Aorta (tissue), 5 donors: ENCODE data around the gene IL26. TPM values are rescaled to one million over a fixed set of nuclear protein-coding genes. Genes with fewer than 3 reads are reported as not detected.

Experiments
- ATAC-seq: fragments of 200-7000 bp; cut with Tn5 transposase; one replicate; pipeline ENCODE4 v1.9.1; 2022; ENCODE audit warnings: moderate library complexity; ENCODE audit not compliant: low FRiP score
- DNase-seq, 2 donors: peaks; one replicate each; pipeline ENCODE4 v3.0.0-alpha.2; 2020
- H3K27ac ChIP-seq, 2 donors: one replicate each; pipeline ENCODE4 v1.5.1; 2013; ENCODE audit warnings: low read length in 2 of 2, mild to moderate bottlenecking in 2 of 2, moderate library complexity in 2 of 2, control low read depth in 1 of 2, inconsistent platforms in 1 of 2, low read depth in 1 of 2
- H3K27me3 ChIP-seq, 2 donors: one replicate each; pipeline ENCODE4 v1.6.1; 2013; ENCODE audit warnings: control low read depth in 1 of 2, low read length in 1 of 2, mild to moderate bottlenecking in 1 of 2, moderate library complexity in 1 of 2; ENCODE audit not compliant: insufficient read depth in 2 of 2, control insufficient read depth in 1 of 2
- H3K36me3 ChIP-seq, 2 donors: one replicate each; pipeline ENCODE4 v1.6.1; 2013; ENCODE audit warnings: control low read depth in 1 of 2, low read length in 1 of 2, mild to moderate bottlenecking in 1 of 2; ENCODE audit not compliant: insufficient read depth in 2 of 2, control insufficient read depth in 1 of 2
- H3K4me1 ChIP-seq, 2 donors: one replicate each; pipeline ENCODE4 v1.6.1; 2013; ENCODE audit warnings: low read length in 2 of 2, control low read depth in 1 of 2, mild to moderate bottlenecking in 1 of 2, moderate library complexity in 1 of 2; ENCODE audit not compliant: insufficient read depth in 2 of 2, control insufficient read depth in 1 of 2
- H3K4me3 ChIP-seq, 2 donors: one replicate each; pipeline ENCODE4 v1.5.1; 2013; ENCODE audit warnings: low read length in 2 of 2, control low read depth in 1 of 2, mild to moderate bottlenecking in 1 of 2
- H3K9me3 ChIP-seq: one replicate; pipeline ENCODE4 v1.6.1; 2013; ENCODE audit warnings: mild to moderate bottlenecking, low read length; ENCODE audit not compliant: control insufficient read depth
- WGBS, 2 donors: extraction: QIAGEN DNeasy Blood & Tissue Kit; methylation state at CpG; one replicate each; pipeline ENCODE4 v1.1.7; 2013; 5-methylcytosine and 5-hydroxymethylcytosine counted together
- intact Hi-C, 2 donors: fragments of 100-400 bp; cut with DNase I; formaldehyde crosslinking; loops; one replicate each; pipeline versions ENCODE4 v1.14.2 to v1.15.0; 2022
- polyA plus RNA-seq, 2 donors: library from polyadenylated mRNA; stranded (reverse); fragments of 200-250 nt; gene quantifications; one replicate each; pipeline ENCODE4 v1.2.3, GENCODE V29; 2013
- total RNA-seq, 2 donors: library from RNA; stranded (reverse); fragmentation: NEBNext Ultra II Directional; extraction: Animal tissue kit (Norgen Biotek cat#: 25700); gene quantifications; one replicate each; pipeline ENCODE4 v1.2.1, GENCODE V29; 2021
- donor health status: healthy with polysubstance abuse.
- donor health status: Bipolar disorder and iron deficiency.
- donor health status: DM: no; HTN: no; CAD: no.
- donor health status: DM: no; HTN: no; CAD: no.
- donor health status: DM: yes; HTN: yes; CAD: no.

The IL26 gene
- total and polyA plus RNA-seq, 4 donors = not detected

DNA sequence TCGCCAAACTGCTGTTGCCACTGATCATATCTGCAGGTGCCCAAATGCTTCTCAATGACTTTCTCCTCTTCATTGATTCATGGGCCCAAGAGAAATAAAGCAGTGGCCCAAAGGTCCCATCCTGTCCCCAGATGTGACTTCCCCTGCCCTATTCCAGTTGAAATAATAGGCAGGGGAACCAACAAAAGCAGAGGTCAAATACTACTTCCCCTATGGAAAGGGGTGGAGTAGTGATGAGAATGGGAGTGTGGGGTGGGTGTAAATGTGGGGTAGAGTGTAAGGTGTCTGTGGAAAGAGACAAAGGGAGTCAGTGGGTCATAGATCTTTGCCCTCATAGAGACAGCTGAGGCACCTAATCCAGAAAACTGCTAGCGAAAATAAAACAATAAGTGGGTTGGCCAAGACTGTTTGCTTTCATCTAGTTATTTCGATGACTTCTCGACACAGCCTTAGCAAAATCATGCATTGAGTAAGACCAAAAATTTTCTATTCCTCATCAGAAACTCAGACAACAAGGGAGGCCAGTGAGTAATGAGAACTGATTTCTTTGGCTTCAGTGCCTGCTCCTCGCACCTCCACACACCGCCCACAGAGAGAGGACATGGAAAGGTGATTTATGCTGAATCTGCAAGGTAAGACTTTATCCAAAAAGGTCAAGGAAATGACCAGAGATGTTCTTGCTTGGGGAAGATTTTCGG lies 38.7 kb upstream of the IL26 start:
- intact Hi-C loops = no loop called here
- WGBS, 2 donors = 89 to 93% methylated on average over 7 of the region's 7 CpGs
- ATAC-seq = no peak
- Histone ChIP-seq H3K27me3 (no peaks in the 10 kb centered on the region), H3K36me3 (no peaks in the 10 kb centered on the region), H3K4me3 (no peak overlapping the region), H3K4me1 (no peaks in the 10 kb centered on the region), H3K27ac (no peak overlapping the region), H3K9me3 (no peaks in the 10 kb centered on the region)
- no peak for DNase-seq

DNA sequence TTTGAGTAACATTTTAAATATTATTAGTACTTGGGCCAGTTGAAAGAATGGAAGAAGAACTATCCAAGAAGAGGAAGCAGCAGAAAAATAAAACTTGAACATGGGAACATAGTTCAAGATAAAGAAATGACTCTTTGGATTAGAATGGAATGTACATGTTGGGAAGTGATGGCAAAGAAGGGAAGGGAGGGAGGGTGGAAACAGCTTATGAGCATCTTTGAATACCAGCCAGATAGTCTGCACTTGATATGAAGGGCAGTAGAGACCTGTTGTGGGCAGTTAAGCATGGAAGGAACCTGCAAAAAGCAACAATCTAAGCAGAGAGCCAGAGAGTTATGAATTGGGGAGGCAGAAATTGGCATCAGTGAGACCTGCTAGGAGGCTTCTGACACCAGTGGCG lies 37.8 kb upstream of the IL26 start:
- Histone ChIP-seq H3K4me1 (no peaks in the 10 kb centered on the region), H3K27me3 (no peaks in the 10 kb centered on the region), H3K9me3 (no peaks in the 10 kb centered on the region), H3K27ac (no peak overlapping the region), H3K36me3 (no peaks in the 10 kb centered on the region), H3K4me3 (no peak overlapping the region)
- intact Hi-C loops = no loop called here
- no peak for ATAC-seq
- DNase-seq = no peak
- WGBS, 2 donors = 17 to 36% methylated on average over 1 of the region's 1 CpG

DNA sequence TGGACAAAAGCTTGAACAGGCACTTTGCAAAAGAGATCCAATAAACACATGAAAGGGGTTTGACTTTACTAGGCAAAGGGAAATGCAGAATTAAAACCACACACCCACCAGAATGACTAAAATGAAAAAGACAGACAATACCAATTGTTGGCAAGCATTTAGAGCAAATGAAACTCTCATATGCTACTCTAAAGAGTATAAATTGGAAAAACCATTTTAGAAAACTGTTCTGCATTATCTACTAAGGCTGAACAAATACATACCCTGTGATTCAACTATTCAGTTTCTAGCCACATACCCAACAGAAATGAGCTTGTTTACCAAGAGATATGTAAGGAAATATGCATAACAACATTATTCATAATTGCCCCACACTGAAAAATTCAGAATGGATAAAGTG lies 36.3 kb upstream of the IL26 start:
- H3K36me3 ChIP-seq = no peaks in the 10 kb centered on the region
- H3K27me3 ChIP-seq = no peaks in the 10 kb centered on the region
- no peak overlapping the region for H3K27ac ChIP-seq
- H3K4me3 ChIP-seq = no peak overlapping the region
- H3K9me3 ChIP-seq = no peaks in the 10 kb centered on the region
- H3K4me1 ChIP-seq = no peaks in the 10 kb centered on the region
- ATAC-seq = no peak
- DNase-seq = no peak
- intact Hi-C loops = no loop called here

DNA sequence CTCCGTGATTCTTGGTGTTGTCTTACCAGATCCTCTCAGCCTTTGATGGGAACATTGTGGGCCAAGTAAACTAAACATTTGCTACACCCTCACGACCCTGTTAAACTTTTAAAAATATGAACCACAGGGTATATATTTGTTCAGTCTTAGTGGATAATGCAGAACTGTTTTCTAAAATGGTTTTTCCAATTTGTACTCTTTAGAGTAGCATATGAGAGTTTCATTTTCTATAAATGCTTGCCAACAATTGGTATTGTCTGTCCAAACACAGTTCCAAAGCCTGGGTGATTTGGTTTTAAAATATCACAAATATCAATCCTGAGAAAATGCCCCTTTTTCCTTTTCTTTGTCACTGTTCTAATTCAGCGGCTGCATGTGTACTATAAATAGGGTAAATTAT lies 34.5 kb upstream of the IL26 start:
- DNase-seq (no peak), ATAC-seq (no peak)
- Histone ChIP-seq H3K4me3 (no peak overlapping the region), H3K4me1 (no peaks in the 10 kb centered on the region), H3K9me3 (no peaks in the 10 kb centered on the region), H3K27ac (no peak overlapping the region), H3K27me3 (no peaks in the 10 kb centered on the region), H3K36me3 (no peaks in the 10 kb centered on the region)
- 69 to 70% methylated on average over 3 of the region's 3 CpGs for WGBS, 2 donors
- intact Hi-C loops = no loop called here

DNA sequence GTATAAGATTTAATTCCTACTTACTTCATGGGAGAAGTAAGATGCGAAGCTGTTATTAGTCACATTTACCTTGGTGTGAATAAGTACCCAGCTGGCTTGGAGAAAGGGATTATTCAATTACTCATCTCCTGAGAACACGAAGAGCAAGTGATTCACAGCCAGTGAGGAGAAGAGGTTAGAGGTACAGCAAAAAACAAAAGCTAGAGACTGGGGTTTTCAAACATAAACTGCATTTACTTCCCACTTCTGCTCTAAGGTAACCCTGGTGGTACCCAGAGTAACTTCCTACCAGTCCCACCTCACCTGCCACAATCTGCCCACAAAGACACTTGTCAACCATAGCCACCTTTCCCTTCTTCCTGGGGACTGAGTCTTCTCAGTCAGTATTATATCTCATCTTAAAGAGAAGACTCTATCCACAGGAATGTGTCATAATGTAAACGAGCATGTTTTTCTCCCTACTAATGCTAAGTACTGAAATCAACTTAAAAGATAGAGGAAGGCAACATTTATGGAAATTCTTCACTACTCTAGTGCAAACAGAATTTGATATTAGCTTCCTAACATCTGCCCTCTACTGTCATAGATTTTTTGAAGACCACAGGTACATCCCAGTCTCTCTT lies 33.8 kb upstream of the IL26 start:
- ATAC-seq = no peak
- no peaks in the 10 kb centered on the region for H3K27me3 ChIP-seq
- DNase-seq = no peak
- H3K4me1 ChIP-seq = no peaks in the 10 kb centered on the region
- 87 to 88% methylated on average over 3 of the region's 3 CpGs for WGBS, 2 donors
- H3K4me3 ChIP-seq = no peak overlapping the region
- H3K9me3 ChIP-seq = no peaks in the 10 kb centered on the region
- no peak overlapping the region for H3K27ac ChIP-seq
- intact Hi-C loops = no loop called here
- no peaks in the 10 kb centered on the region for H3K36me3 ChIP-seq

DNA sequence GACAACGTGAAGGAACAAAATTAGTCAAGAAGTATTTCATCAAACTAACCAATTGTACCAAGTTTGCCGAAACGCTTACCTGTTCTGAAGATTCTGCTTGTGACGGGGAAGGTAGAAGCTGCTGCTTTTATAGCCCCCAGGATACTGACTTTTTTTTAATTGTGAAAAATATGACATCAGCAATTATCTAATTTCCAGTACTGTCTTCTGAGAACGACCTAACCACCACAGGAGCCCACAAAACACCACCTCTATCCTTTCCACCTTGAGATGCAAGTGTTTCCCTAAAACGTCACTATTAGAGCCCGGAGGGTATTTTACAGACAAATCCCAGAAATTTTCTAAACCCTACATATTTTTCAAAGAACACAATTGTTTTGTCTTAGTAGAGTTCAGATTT lies 27.9 kb upstream of the IL26 start, which contains the start of gene IL22:
TSS of gene IL22 (minus strand) at position 101 of the 400 bp plus-strand sequence. CDS start 156 bp downstream, outside the sequence.
- ATAC-seq (no peak), DNase-seq (no peak)
- no peaks in the 10 kb centered on the region for H3K4me1 ChIP-seq
- intact Hi-C loops = no loop called here
- H3K9me3 ChIP-seq = no peaks in the 10 kb centered on the region
- no peaks in the 10 kb centered on the region for H3K36me3 ChIP-seq
- H3K4me3 ChIP-seq = no peak within 1 kb of the TSS
- H3K27me3 ChIP-seq = no peaks in the 10 kb centered on the region
- no peak within 1 kb of the TSS for H3K27ac ChIP-seq
- 88 to 92% methylated on average over 7 of the region's 7 CpGs for WGBS, 2 donors

DNA sequence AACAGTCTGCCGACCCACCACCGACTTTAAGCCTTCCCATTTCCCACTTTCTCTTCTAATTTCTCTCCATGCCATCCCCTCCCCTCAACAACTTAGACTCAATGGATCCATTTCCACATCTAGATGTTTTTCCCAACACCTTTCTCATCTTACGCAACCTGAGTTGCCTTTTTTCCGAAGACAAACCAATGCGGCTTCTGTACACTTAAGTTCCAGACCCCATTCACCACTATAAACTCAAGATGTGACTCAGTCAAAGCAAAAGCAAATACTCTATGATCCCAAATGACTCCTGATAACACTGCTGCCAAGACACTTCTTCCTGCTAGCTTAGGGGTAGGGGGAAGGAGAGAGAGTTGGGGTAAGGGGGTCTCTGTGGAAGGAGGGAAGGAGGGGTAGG lies 26.5 kb upstream of the IL26 start:
- H3K9me3 ChIP-seq = no peaks in the 10 kb centered on the region

DNA sequence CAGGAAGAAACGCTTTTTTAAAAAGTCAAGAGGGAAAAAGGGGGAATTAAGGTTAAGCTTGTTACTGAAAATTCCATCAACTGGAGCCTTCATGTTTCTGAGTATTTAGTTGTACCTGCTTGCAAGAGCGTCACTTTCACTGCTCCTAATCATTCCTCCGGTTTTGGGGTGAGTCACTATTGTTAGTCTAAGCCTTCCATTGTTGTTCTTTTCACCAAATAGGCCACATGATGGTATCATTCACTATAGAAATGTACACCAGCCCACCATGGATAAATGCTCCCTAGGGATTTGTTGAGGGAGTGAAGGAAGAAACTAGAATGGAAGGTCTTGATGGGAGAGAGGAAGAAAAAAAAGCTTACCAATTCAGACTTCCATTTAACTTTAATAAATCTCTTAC lies 24.8 kb upstream of the IL26 start:
- no peak for DNase-seq
- ATAC-seq = no peak
- WGBS, 2 donors = 73 to 74% methylated on average over 3 of the region's 3 CpGs
- Histone ChIP-seq H3K4me1 (no peaks in the 10 kb centered on the region), H3K9me3 (no peaks in the 10 kb centered on the region), H3K36me3 (no peaks in the 10 kb centered on the region), H3K27ac (no peak overlapping the region), H3K27me3 (no peaks in the 10 kb centered on the region), H3K4me3 (no peak overlapping the region)
- intact Hi-C loops = no loop called here

More for the DNA sequence above, 26.5 kb upstream of the IL26 start:
- no peak overlapping the region for H3K27ac ChIP-seq
- DNase-seq = no peak
- 92 to 95% methylated on average over 5 of the region's 5 CpGs for WGBS, 2 donors
- no peak for ATAC-seq
- no peak overlapping the region for H3K4me3 ChIP-seq
- no peaks in the 10 kb centered on the region for H3K36me3 ChIP-seq
- H3K27me3 ChIP-seq = no peaks in the 10 kb centered on the region
- intact Hi-C loops = no loop called here
- no peaks in the 10 kb centered on the region for H3K4me1 ChIP-seq

DNA sequence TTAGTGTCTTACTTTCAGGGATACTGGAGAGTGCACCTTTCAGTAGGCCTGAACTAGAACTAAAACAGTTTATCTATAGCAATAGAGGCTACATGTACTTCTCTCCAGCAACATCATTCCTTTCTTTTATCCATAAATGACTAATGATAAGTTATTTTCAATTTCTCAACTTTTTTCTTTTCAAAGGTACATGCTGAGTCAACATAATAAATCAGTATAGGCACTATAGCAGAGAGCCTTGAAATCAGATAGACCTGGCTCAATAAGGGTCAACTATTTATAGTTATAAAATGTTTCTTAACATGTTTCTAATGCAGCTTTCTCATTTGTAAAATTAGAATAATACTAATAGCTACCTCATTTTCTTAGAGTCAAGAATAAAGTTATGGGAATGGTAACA lies 22.2 kb upstream of the IL26 start:
- H3K27ac ChIP-seq = no peak overlapping the region
- ATAC-seq (no peak), DNase-seq (no peak)
- no peaks in the 10 kb centered on the region for H3K27me3 ChIP-seq
- no peaks in the 10 kb centered on the region for H3K9me3 ChIP-seq
- H3K4me3 ChIP-seq = no peak overlapping the region
- intact Hi-C loops = no loop called here
- H3K36me3 ChIP-seq = no peaks in the 10 kb centered on the region
- no peaks in the 10 kb centered on the region for H3K4me1 ChIP-seq
